PC-3 (cell line): ENCODE results near the gene SLC17A6.

Source experiments
- CTCF ChIP-seq: fragments of 300-600 bp; sonication (generic); conservative IDR thresholded peaks from 2 replicates; pipeline ENCODE4 v1.5.1; 2017; ENCODE audit warnings: antibody characterized with exemption, low read depth, mild to moderate bottlenecking, low read length
- EZH2 ChIP-seq: fragments of 300-600 bp; sonication (generic); IDR thresholded peaks from one replicate; pipeline ENCODE4 v1.6.1; 2017; ENCODE audit warnings: antibody characterized with exemption, mild to moderate bottlenecking, low read length; ENCODE audit not compliant: unreplicated experiment
- EZH2phosphoT487 ChIP-seq: fragments of 300-600 bp; sonication (generic); IDR thresholded peaks from 2 replicates; pipeline ENCODE4 v1.6.1; 2018; ENCODE audit warnings: mild to moderate bottlenecking, antibody characterized with exemption, low read length, borderline replicate concordance

- TF ChIP-seq CTCF (no peak), EZH2phosphoT487 (no peak), EZH2 (no peak)
Measured at GRCh38 chr11:22405377-22405776, 67.2 kb downstream of the SLC17A6 start.
